Adipocyte (in vitro differentiated cells): ENCODE data around the gene IRF7.
A peak's percentile ranks its signal among the peaks of the same experiment; 100 is the strongest.
"Not testable (repeated sequence)": the region's sequence is repeated elsewhere in the genome, so short reads cannot be mapped to it uniquely, and the experiment has no call there.

Source experiments
- DNase-seq: peaks from one replicate; pipeline ENCODE4 v3.0.0-alpha.2; 2015; ENCODE audit warnings: low read depth
- H3K27me3 ChIP-seq: replicated peaks from 2 replicates; pipeline ENCODE4 v1.7.0; 2013; ENCODE audit warnings: mild to moderate bottlenecking, low read length, moderate library complexity; ENCODE audit not compliant: control insufficient read depth, insufficient read depth
- H3K36me3 ChIP-seq: 2 replicates; pipeline ENCODE4 v1.7.0; 2013; ENCODE audit warnings: low read length, mild to moderate bottlenecking, moderate library complexity; ENCODE audit not compliant: control insufficient read depth, insufficient read depth, severe bottlenecking
- H3K4me1 ChIP-seq: 2 replicates; pipeline ENCODE4 v1.7.0; 2013; ENCODE audit warnings: mild to moderate bottlenecking, low read length, moderate library complexity; ENCODE audit not compliant: control insufficient read depth, insufficient read depth
- H3K4me3 ChIP-seq: 2 replicates; pipeline ENCODE4 v1.7.0; 2013; ENCODE audit warnings: mild to moderate bottlenecking, low read length, moderate library complexity
- H3K9ac ChIP-seq: 2 replicates; pipeline ENCODE4 v1.7.0; 2013; ENCODE audit warnings: mild to moderate bottlenecking, low read length, moderate library complexity
- H3K9me3 ChIP-seq: 2 replicates; pipeline ENCODE4 v1.7.0; 2013; ENCODE audit warnings: mild to moderate bottlenecking, low read length, moderate library complexity; ENCODE audit not compliant: control insufficient read depth

IRF7 gene

DNA sequence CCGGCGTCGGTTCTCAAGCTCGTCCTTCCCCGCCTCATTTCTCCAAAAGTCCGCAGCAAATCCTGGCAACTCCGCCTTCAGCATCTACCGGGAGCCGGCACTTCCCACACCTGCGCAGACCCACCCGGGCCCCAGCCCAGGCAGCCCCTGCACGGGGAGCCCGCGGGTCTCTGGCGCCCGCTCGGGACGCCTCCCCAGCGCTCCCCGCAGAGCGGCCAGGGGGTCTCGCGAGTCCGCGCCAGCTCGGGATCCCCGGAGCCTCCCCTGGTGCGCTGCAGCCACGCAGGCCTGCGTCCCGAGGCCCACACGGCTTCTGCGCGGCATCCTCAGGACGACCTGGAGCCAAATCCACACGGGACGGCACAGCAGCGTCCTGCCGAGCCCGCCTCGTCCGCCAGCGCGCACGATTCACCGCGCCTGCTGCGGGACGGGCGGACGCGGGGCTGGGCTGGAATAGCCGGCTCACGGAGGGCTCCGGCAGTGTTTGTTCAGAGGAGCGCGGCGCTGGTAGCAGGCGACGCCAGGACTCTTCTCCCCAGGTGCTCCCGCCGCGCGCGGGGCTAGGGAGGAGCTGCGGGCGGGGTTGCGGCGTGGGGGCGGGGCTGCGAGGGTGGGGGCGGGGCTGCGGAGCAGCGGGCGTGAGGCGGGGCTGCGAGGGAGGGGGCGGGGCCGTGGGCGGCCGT lies 40.3 kb downstream of the IRF7 start:
- H3K4me1 ChIP-seq = peaks cover 36% of the 10 kb centered on the region
- H3K9me3 ChIP-seq = no peaks in the 10 kb centered on the region
- H3K36me3 ChIP-seq = no peaks in the 10 kb centered on the region
- peak overlapping the region; percentile 83 for H3K4me3 ChIP-seq
- DNase-seq = no peak
- H3K27me3 ChIP-seq = no peaks in the 10 kb centered on the region
- H3K9ac ChIP-seq = peak overlapping the region; percentile 71

DNA sequence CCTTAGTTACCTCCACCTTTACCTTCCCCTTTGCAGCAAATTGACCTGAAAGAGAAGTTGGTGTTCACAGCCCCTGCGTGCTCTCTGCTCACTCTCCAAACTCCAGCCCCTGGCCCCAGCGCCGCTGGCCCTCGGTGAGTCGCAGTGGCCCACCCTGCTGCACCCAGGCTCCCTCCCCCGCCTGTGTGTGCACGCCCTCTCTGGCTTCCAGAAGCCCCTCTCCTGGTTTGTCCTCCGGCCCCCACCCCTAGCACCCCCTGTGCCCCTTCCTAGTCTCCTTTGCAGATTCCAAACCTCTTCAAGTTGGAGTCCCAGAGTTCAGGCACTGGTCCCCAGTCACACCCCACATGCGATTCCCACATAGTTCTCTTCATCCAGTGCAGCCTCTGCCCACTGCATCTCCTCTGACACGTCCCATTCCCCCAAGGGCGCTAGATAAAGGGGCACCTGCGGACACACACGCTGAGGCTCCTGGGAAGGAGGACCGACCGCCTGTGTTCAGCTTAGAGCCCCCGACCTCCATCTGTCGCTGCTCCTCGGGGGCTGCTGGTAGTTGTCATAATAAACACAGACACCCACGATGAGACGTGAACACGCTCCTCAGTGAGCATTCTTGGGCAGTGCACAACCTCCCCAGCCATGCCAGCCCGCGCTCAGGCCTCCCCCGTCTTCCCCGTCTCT lies 41.0 kb downstream of the IRF7 start:
- Histone ChIP-seq H3K4me1 (peaks cover 30% of the 10 kb centered on the region), H3K9me3 (no peaks in the 10 kb centered on the region), H3K27me3 (no peaks in the 10 kb centered on the region), H3K9ac (peak overlapping the region; percentile 71), H3K4me3 (peak overlapping the region; percentile 83), H3K36me3 (no peaks in the 10 kb centered on the region)
- DNase-seq = peak; percentile 42

DNA sequence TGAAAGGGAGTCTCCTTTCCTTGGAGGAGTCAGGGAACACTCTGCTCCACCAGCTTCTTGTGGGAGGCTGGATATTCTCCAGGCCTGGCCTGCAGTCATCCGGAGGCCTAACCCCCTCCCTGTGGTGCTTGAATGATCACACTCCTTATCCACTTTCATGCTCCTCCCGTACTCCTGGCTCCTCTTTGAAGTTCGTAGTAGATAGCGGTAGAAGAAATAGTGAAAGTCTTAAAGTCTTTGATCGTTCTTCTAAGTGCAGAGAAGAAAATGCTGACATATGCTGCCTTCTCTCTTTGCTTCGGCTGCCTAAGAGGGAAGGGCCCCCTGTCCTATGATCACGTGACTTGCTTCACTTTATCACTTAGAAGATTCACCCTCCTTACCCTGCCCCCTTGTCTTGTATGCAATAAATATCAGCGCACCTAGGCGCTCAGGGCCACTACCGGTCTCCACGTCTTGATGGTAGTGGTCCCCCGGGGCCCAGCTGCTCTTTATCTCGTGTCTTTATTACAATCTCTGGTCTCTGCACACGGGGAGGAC lies 41.6 kb downstream of the IRF7 start:
- H3K9ac ChIP-seq, DNase-seq, H3K27me3 ChIP-seq, H3K36me3 ChIP-seq, H3K4me3 ChIP-seq, H3K9me3 ChIP-seq: not testable (repeated sequence)
- peaks cover 29% of the 10 kb centered on the region for H3K4me1 ChIP-seq

DNA sequence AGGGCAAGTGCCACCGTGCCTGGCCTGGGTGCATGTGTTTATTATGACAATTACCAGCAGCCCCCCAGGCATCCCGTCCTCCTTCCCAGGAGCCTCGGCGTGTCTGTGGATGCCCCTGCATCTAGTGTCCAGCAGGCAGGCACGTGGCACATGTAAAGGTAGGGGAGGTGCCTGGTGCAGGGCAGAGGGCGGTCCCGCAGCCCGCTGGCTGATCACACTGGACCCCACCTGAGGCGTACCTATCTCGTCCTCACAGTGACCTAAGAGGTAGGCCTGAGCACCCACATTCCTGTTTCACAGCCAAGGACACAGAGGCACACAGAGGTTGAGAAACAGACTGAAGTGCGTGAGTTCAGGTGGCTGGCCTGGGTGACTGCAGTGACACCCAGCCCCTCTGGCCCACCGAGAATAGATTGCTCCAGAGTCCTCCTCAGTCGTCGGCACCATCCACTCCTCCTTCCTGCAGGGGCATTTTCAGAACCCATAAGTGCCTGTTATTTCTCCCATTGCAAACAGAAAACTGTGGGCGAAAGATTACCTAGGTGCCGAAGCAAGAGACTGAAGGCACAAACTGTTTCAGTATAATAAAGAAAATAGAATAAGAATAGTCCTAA lies 42.5 kb downstream of the IRF7 start:
- Histone ChIP-seq H3K4me1 (peaks cover 25% of the 10 kb centered on the region), H3K4me3 (no peak overlapping the region), H3K36me3 (no peaks in the 10 kb centered on the region), H3K9me3 (no peaks in the 10 kb centered on the region), H3K27me3 (no peaks in the 10 kb centered on the region), H3K9ac (no peak overlapping the region)
- DNase-seq = no peak

DNA sequence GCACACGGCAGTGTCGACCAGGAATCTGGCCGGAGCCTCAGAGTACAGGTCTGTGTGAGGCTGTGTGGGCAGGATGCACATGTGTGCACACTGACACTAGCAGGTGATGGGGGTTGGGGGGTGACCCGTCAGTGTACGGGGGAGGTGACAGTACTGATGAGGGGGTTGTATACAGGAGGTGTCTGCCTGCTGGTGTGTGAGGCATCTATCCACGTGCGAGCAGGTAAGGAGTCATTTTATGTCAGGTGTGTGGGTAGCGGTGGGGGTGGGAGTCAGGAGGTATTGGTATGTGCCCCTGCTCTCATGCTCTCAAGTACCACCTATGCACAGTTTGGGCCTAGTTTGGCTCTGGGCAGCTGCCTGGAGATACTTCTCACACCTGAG lies 44.0 kb downstream of the IRF7 start:
- Histone ChIP-seq H3K36me3 (no peaks in the 10 kb centered on the region), H3K9ac (no peak overlapping the region), H3K9me3 (no peaks in the 10 kb centered on the region), H3K4me1 (peaks cover 17% of the 10 kb centered on the region), H3K4me3 (no peak overlapping the region), H3K27me3 (no peaks in the 10 kb centered on the region)
- DNase-seq = no peak

DNA sequence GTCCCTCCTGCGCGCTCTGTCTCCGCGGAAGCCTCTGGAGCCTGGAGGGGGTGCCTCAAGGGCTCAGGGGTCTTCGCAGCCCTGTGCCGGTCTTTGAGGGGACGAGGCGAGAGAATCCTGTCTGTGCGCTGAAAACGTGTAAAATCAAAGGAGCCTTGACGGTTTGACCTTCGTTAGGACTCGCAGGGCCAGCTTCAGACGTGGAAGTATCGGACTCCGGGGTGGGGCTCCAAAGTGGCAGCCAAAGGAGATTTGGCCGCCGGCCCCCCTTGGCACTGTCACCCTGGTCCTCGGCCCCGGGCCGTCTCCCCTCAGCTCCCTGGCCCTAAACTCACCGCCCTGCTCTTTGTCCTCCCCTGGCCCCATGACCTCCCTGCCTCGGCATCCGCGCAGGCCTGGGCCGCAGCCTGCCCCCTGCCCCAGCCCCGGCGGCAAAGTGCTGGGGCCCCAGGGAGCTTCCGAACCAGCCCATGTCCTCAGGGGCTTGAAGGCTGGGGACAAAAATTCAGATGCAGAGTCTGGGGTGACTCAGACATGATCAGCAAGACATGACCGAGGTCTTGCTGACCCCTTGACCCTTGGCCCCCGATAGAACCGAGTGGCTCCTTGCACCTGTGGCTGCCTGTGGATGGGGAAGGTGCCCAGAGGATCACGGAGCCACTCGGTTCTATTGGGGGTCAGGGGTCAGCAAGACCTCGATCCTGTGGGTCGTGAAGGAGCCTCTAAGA lies 46.4 kb downstream of the IRF7 start:
- Histone ChIP-seq H3K4me1 (peaks cover 10% of the 10 kb centered on the region), H3K9me3 (no peaks in the 10 kb centered on the region), H3K4me3 (peak overlapping the region; percentile 80), H3K36me3 (no peaks in the 10 kb centered on the region), H3K9ac (peak overlapping the region; percentile 87), H3K27me3 (no peaks in the 10 kb centered on the region)
- DNase-seq = no peak

DNA sequence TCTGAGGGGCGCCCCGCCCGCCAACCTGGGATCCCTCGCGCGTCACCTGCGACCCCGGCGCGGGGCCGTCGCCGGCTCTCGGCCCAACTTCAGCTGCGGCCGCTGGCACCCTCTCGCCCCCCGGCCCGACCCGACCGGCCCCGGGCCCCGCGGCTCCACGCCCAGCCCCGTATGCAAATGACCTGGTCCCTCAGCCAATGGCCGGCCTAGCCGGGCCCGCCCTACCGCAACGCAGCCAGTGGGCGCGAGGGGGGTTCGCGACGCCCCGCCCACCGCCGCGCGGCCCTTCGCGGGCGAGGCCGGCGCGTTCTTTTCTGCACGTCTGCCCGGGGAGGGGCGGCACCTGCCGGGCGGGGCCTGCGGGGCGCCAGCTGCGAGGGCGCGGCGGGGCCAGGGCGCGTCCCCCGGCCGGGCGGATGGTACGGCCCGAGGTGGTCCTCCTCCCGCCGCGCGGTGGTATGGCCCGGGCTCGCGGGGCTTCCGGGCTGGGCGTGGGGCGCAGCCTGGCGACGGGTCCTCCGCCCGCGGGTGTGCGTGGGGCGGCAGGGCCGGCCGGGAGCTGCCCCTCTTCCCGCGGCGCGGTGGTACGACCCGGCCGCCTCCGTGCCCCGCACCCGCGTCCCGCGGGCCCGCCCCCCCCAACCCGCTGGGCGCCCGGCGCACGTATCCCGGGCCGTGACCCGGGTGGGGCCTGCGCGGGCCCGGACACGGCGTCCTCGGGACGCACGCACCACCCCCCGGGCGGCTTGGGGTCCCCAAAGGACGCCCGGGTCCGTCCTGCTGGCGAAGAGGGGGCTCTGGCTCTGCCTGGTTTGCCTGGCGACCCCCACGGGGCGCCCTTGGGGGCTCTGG lies 47.2 kb downstream of the IRF7 start:
- no peaks in the 10 kb centered on the region for H3K27me3 ChIP-seq

DNA sequence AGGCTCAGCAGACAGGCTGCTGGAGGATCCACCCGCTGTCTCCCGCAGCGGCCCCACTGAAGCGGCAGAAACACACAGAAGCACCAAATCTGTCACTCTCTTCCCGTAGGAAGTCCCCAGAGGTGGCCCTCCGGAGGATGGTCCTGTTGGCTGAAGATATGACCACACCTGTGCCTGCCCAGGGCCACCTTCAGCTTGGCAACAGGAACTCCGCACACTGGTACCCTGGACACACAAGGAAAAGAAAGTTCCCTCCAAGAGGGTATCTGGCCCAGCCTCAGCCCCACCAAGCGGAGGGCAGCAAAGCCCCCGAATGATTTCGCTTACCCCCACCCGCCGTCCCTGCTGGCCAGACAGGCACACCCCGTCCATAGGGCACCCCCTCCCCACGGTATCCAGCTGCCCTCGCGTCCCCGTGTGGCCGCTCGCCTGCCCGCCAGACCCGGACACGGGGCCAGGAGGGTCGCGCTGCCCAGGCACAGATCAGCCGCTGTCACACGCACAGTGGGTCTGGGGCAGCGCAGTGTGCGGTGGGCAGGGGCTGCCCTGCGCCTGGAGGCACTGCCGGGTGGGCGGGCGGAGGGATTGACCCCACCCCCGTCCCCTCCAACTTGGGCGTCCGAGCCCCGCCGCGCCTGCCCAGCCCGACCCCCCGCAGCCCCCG lies 48.0 kb downstream of the IRF7 start:
- H3K9me3 ChIP-seq = no peaks in the 10 kb centered on the region
- H3K27me3 ChIP-seq = no peaks in the 10 kb centered on the region
- H3K4me3 ChIP-seq = peak overlapping the region; percentile 80
- H3K9ac ChIP-seq = peak overlapping the region; percentile 80
- peak; percentile 13 for DNase-seq
- peaks cover 7% of the 10 kb centered on the region for H3K4me1 ChIP-seq
- no peaks in the 10 kb centered on the region for H3K36me3 ChIP-seq

More for the DNA sequence above, 47.2 kb downstream of the IRF7 start:
- Histone ChIP-seq H3K9me3 (no peaks in the 10 kb centered on the region), H3K9ac (peak overlapping the region; percentile 87), H3K4me3 (peak overlapping the region; percentile 80), H3K4me1 (peaks cover 7% of the 10 kb centered on the region), H3K36me3 (no peaks in the 10 kb centered on the region)
- peak; percentile 98 for DNase-seq

DNA sequence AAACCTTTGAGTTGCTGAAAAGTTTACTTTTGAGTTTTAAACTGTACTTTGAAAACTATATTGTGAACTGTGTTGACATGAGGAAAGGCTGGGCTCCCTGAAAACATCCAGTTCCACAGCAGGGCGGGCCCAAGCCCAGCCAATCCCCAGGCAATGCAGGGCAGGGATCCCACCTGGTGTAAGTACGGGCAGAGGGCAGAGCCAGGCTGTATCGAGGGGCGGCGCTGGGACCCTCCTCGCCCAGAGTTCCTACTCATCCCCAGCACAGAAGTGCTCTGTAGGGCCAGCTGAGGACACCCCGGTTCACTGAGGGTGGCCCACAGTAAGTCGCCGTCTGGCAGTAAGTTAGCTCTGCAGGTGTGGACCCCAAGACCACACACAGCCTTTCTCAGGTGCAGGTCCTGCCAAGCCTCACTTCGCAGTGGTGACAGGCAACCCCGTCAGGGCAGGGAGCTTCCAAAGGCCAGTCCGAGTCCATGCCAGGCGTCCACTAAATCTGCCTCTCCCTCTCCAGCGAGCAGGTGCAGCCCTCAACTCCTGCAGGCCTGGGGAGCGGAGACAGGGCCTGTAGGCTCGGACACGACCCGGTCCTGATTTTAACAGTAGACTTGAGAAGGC lies 48.6 kb downstream of the IRF7 start:
- Histone ChIP-seq H3K4me3 (peak overlapping the region; percentile 80), H3K9me3 (no peaks in the 10 kb centered on the region), H3K9ac (peak overlapping the region; percentile 80), H3K27me3 (no peaks in the 10 kb centered on the region), H3K36me3 (no peaks in the 10 kb centered on the region), H3K4me1 (peaks cover 7% of the 10 kb centered on the region)
- DNase-seq = no peak
